Panc1 (cell line): ENCODE measurements around the gene CTBP1. TPM values are rescaled to one million over a fixed set of nuclear protein-coding genes. Genes with fewer than 3 reads are reported as not detected.

ENCODE experiments used
- ATAC-seq: fragments of 200-7000 bp; cut with Tn5 transposase; 2 replicates; pipeline ENCODE4 v1.9.1; 2020; ENCODE audit warnings: mild to moderate bottlenecking, moderate library complexity
- BruUV-seq: library from RNA; stranded (reverse); fragments of 400-500 nt; replicated peaks from 2 replicates; lab custom pipeline; 2021; lab: Mats Ljungman, UMichigan
- CTCF ChIA-PET: fragments of 300-600 bp; sonication (Branson Sonifier 250); formaldehyde crosslinking; loops from one replicate; lab custom pipeline; 2022; ENCODE audit warnings: antibody characterized with exemption; lab: Charles Lee
- POLR2A ChIA-PET: fragments of 300-600 bp; sonication (Branson Sonifier 250); formaldehyde crosslinking; loops from one replicate; lab custom pipeline; 2022; ENCODE audit warnings: antibody characterized with exemption; lab: Charles Lee
- DNase-seq: peaks from one replicate; pipeline ENCODE4 v3.0.0-alpha.2; 2010; ENCODE audit warnings: low read depth, low spot score
- H3K27ac ChIP-seq: 2 replicates; pipeline ENCODE4 v1.5.1; 2011; ENCODE audit warnings: mild to moderate bottlenecking, low read length, inconsistent platforms
- H3K27me3 ChIP-seq: fragments of 200-500 bp; sonication (Bioruptor generic); 2 replicates; pipeline ENCODE4 v1.6.0; 2014; ENCODE audit warnings: low read length, inconsistent platforms; ENCODE audit not compliant: control insufficient read depth, insufficient read depth
- H3K36me3 ChIP-seq: fragments of 200-500 bp; sonication (Bioruptor generic); 2 replicates; pipeline ENCODE4 v1.5.1; 2014; ENCODE audit warnings: inconsistent platforms, mild to moderate bottlenecking, low read length, moderate library complexity; ENCODE audit not compliant: control insufficient read depth, insufficient read depth
- H3K4me1 ChIP-seq: 2 replicates; pipeline ENCODE4 v1.5.1; 2011; ENCODE audit warnings: inconsistent platforms, mild to moderate bottlenecking, low read length, moderate library complexity; ENCODE audit not compliant: control insufficient read depth, insufficient read depth
- H3K4me3 ChIP-seq, 2 experiments: 2 replicates each; pipeline ENCODE4 v1.5.1; 2011 to 2012; ENCODE audit warnings: low read depth in 2 of 2, low read length in 2 of 2, mild to moderate bottlenecking in 2 of 2, inconsistent platforms in 1 of 2, moderate library complexity in 1 of 2
- H3K9me3 ChIP-seq: fragments of 200-500 bp; sonication (Bioruptor generic); 2 replicates; pipeline ENCODE4 v1.5.1; 2014; ENCODE audit warnings: low read depth, mild to moderate bottlenecking, inconsistent platforms, low read length, moderate library complexity; ENCODE audit not compliant: control insufficient read depth, insufficient read depth
- POLR2AphosphoS5 ChIP-seq: IDR thresholded peaks from 2 replicates; pipeline ENCODE4 v1.6.1; 2012; ENCODE audit warnings: mild to moderate bottlenecking, low read depth, low read length, moderate library complexity
- SIN3A ChIP-seq: IDR thresholded peaks from 2 replicates; pipeline ENCODE4 v1.6.1; 2012; ENCODE audit warnings: low read depth, mild to moderate bottlenecking, low read length, moderate library complexity, borderline replicate concordance; ENCODE audit not compliant: insufficient read depth
- TCF7L2 ChIP-seq: IDR thresholded peaks from 2 replicates; pipeline ENCODE4 v1.6.1; 2011; ENCODE audit warnings: mild to moderate bottlenecking, low read depth, low read length, inconsistent platforms
- in situ Hi-C: cut with HindIII; loops from 2 replicates; pipeline ENCODE4 v1.10.0; 2016; ENCODE audit warnings: low sequenced_read_pairs, low pct_unique_long_range_greater_than_20kb
- intact Hi-C: fragments of 100-400 bp; cut with micrococcal nuclease; formaldehyde crosslinking; loops from one replicate; pipeline ENCODE4 v1.10.0; 2022; ENCODE audit not compliant: unreplicated experiment
- total RNA-seq: library from RNA; stranded (reverse); gene quantifications from one replicate; pipeline ENCODE4 v1.2.1, GENCODE V29; 2021; ENCODE audit not compliant: unreplicated experiment
- TF ChIP-seq, protein P1 (sequence below), 2 experiments: IDR thresholded peaks; 2 replicates each; pipeline ENCODE4 v1.6.1; 2011 to 2012; ENCODE audit warnings: low read depth in 2 of 2, control low read depth in 1 of 2, low read length in 1 of 2, mild to moderate bottlenecking in 1 of 2, moderate library complexity in 1 of 2; ENCODE audit not compliant: insufficient read depth in 1 of 2
- TF ChIP-seq, protein P2 (sequence below): fragments of 450-650 bp; IDR thresholded peaks from 2 replicates; pipeline ENCODE4 v1.5.1; 2017; ENCODE audit warnings: mild to moderate bottlenecking

Gene CTBP1
- total RNA-seq, 1 experiment from 2014 or later, result 157 TPM

DNA sequence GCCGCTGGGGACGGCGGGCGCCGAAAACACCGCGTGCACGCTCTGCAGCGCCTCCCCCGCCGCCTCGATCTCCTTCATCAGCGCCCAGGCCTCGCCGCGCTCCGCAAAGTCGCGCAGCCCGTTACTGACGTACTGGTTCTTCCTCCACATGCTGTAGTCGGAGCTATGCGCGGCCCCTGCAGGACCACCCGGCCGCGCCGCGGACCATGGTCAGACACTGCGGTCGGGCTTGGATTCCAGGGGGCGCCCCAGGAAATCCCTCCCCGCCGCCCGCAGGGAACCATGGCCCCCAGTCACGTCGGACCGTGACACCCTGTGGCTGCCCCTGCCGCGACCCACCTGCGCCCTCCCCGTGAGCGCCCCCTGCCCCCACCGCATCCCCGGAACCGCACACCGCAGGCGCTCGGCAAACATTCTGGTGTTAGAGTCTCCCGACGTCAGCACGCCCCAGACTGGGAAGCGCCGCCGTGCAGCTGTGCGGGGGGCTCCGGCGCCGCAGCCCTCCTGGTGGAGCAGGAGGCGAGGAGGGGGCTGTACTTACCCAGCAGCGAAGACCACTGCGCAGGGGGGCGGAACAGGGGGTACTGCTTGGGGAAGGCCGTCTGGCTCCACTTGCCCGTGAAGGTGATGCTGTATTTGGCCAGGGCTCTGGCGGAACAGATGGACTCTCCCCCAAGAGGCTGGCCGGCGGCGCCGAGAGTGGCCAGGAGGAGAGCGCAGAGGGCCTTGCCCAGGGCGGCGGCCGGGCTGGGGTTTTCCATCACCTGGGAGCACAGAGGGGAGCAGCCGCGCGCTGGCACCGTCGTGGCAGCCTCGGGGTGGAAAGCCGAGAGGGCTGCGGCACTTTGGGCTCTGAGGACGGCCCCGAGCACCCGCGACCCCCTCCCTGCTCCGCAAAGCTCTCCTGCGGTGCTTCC lies 77.4 kb downstream of the CTBP1 start:
- ATAC-seq (no peak), DNase-seq (no peak)
- ChIA-PET POLR2A (no interaction called here), CTCF (no interaction called here)
- H3K4me3 ChIP-seq, result no peak overlapping the region
- no peak for TF ChIP-seq POLR2AphosphoS5
- H3K9me3 ChIP-seq, result no peaks in the 10 kb centered on the region
- H3K27ac ChIP-seq, result no peak overlapping the region
- intact Hi-C loops, result no loop called here
- in situ Hi-C loops, result no loop called here
- H3K27me3 ChIP-seq, result no peaks in the 10 kb centered on the region
- no TSS peak for BruUV-seq
- H3K36me3 ChIP-seq, result no peaks in the 10 kb centered on the region
- peaks cover 6% of the 10 kb centered on the region; the same call in 1 of the 2 replicates for H3K4me1 ChIP-seq

DNA sequence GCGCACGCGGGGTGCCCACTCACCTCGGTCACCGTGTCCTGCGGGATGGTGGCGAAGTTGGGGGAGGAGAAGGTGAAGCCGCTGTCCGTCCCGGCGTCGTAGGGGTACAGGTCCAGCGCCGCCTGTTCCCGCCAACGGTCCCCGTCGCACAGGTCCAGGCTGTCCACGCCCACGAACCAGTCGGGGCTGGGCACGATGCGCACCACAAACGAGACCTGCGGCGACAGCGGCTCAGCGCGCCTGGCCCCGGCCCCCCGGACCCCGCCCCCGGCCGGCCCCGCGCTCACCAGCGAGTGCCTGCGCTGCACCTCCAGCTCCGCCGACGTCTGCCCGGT lies 78.0 kb downstream of the CTBP1 start:
- H3K27ac ChIP-seq, result no peak overlapping the region
- in situ Hi-C loops (no loop called here), intact Hi-C loops (no loop called here)
- no peak for DNase-seq
- H3K4me1 ChIP-seq, result peaks cover 6% of the 10 kb centered on the region; the same call in 1 of the 2 replicates
- ChIA-PET POLR2A (no interaction called here), CTCF (no interaction called here)
- ATAC-seq, result no peak
- no TSS peak for BruUV-seq
- no peaks in the 10 kb centered on the region for H3K36me3 ChIP-seq
- H3K27me3 ChIP-seq, result no peaks in the 10 kb centered on the region
- TF ChIP-seq SIN3A (no peak), TCF7L2 (no peak), POLR2AphosphoS5 (no peak)
- TF ChIP-seq, protein P1, sequence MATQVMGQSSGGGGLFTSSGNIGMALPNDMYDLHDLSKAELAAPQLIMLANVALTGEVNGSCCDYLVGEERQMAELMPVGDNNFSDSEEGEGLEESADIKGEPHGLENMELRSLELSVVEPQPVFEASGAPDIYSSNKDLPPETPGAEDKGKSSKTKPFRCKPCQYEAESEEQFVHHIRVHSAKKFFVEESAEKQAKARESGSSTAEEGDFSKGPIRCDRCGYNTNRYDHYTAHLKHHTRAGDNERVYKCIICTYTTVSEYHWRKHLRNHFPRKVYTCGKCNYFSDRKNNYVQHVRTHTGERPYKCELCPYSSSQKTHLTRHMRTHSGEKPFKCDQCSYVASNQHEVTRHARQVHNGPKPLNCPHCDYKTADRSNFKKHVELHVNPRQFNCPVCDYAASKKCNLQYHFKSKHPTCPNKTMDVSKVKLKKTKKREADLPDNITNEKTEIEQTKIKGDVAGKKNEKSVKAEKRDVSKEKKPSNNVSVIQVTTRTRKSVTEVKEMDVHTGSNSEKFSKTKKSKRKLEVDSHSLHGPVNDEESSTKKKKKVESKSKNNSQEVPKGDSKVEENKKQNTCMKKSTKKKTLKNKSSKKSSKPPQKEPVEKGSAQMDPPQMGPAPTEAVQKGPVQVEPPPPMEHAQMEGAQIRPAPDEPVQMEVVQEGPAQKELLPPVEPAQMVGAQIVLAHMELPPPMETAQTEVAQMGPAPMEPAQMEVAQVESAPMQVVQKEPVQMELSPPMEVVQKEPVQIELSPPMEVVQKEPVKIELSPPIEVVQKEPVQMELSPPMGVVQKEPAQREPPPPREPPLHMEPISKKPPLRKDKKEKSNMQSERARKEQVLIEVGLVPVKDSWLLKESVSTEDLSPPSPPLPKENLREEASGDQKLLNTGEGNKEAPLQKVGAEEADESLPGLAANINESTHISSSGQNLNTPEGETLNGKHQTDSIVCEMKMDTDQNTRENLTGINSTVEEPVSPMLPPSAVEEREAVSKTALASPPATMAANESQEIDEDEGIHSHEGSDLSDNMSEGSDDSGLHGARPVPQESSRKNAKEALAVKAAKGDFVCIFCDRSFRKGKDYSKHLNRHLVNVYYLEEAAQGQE (IDR thresholded peaks at IDR 0.05; ENCODE audit: insufficient read depth in 1 of 2, low read depth in 2 of 2, low read length in 1 of 2), result no peak
- TF ChIP-seq, protein P2, sequence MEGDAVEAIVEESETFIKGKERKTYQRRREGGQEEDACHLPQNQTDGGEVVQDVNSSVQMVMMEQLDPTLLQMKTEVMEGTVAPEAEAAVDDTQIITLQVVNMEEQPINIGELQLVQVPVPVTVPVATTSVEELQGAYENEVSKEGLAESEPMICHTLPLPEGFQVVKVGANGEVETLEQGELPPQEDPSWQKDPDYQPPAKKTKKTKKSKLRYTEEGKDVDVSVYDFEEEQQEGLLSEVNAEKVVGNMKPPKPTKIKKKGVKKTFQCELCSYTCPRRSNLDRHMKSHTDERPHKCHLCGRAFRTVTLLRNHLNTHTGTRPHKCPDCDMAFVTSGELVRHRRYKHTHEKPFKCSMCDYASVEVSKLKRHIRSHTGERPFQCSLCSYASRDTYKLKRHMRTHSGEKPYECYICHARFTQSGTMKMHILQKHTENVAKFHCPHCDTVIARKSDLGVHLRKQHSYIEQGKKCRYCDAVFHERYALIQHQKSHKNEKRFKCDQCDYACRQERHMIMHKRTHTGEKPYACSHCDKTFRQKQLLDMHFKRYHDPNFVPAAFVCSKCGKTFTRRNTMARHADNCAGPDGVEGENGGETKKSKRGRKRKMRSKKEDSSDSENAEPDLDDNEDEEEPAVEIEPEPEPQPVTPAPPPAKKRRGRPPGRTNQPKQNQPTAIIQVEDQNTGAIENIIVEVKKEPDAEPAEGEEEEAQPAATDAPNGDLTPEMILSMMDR, result no peak
- no peak overlapping the region for H3K4me3 ChIP-seq
- no peaks in the 10 kb centered on the region for H3K9me3 ChIP-seq
